HCT116 (cell line): Measurements from ENCODE around the gene ATG5. TPM values are rescaled to one million over a fixed set of nuclear protein-coding genes. Genes with fewer than 3 reads are reported as not detected.

Source experiments
- ATAC-seq: fragments of 200-7000 bp; cut with Tn5 transposase; 2 replicates; pipeline ENCODE4 v1.9.1; 2020; ENCODE audit warnings: mild to moderate bottlenecking, moderate library complexity
- BruUV-seq: library from RNA; stranded (reverse); fragments of 400-500 nt; replicated peaks from 2 replicates; lab custom pipeline; 2021; lab: Mats Ljungman, UMichigan
- CTCF ChIA-PET: fragments of 300-600 bp; sonication (Branson Sonifier 250); formaldehyde crosslinking; loops from one replicate; lab custom pipeline; 2021; ENCODE audit warnings: antibody characterized with exemption; lab: Charles Lee
- POLR2A ChIA-PET: fragments of 300-600, 350-600 bp; sonication (Branson Sonifier 250); formaldehyde crosslinking; loops from one replicate; lab custom pipeline; 2021; ENCODE audit warnings: antibody characterized with exemption; lab: Charles Lee
- RAD21 ChIA-PET, 2 experiments: fragments of 300-600 bp; sonication (Branson Sonifier 250); formaldehyde crosslinking; loops; one replicate each; lab custom pipeline; 2023; ENCODE audit warnings: low total read pairs in 2 of 2; ENCODE audit not compliant: uncharacterized antibody in 2 of 2, unreplicated experiment in 2 of 2, low non-redundant PET in 1 of 2; lab: Charles Lee
- DNase-seq: peaks from one replicate; pipeline ENCODE4 v3.0.0-alpha.2; 2010; ENCODE audit warnings: low read depth, low spot score
- H2AFZ ChIP-seq: fragments of 200-600 bp; shearing (Covaris generic), sonication (generic); 2 replicates; pipeline ENCODE4 v1.6.1; 2017; ENCODE audit warnings: low read depth, mixed run types, mixed read lengths, antibody characterized with exemption, low read length; ENCODE audit not compliant: poor library complexity, severe bottlenecking
- H3K27ac ChIP-seq: 2 replicates; pipeline ENCODE4 v1.5.1; 2012; ENCODE audit warnings: low read depth, low read length
- H3K27me3 ChIP-seq: fragments of 200-600 bp; sonication (generic); 2 replicates; pipeline ENCODE4 v1.6.1; 2016; ENCODE audit warnings: mixed run types, low read length, mixed read lengths; ENCODE audit not compliant: insufficient read depth
- H3K36me3 ChIP-seq, 2 experiments: fragments of 200-500 bp in 1 of 2; fragments of 200-600 bp in 1 of 2; sonication (Bioruptor generic) in 1 of 2; sonication (generic) in 1 of 2; 2 replicates each; pipeline versions ENCODE4 v1.5.1 to v1.6.1; 2014 to 2016; ENCODE audit warnings: low read length in 2 of 2, inconsistent platforms in 1 of 2, mixed read lengths in 1 of 2, mixed run types in 1 of 2; ENCODE audit not compliant: insufficient read depth in 2 of 2, control insufficient read depth in 1 of 2
- H3K4me1 ChIP-seq, 2 experiments: fragments of 200-600 bp in 1 of 2; sonication (generic) in 1 of 2; 2 replicates each; pipeline versions ENCODE4 v1.5.1 to v1.6.1; 2012 to 2017; ENCODE audit warnings: low read length in 2 of 2, inconsistent platforms in 1 of 2, mild to moderate bottlenecking in 1 of 2, mixed read lengths in 1 of 2, mixed run types in 1 of 2, moderate library complexity in 1 of 2; ENCODE audit not compliant: insufficient read depth in 2 of 2, control insufficient read depth in 1 of 2
- H3K4me2 ChIP-seq: fragments of 200-600 bp; sonication (generic); 2 replicates; pipeline ENCODE4 v1.6.1; 2017; ENCODE audit warnings: mixed run types, low read length, mixed read lengths
- H3K4me3 ChIP-seq, 2 experiments: fragments of 200-600 bp in 1 of 2; sonication (generic) in 1 of 2; replicated peaks in 1 of 2; 2 replicates each; pipeline ENCODE4 v1.5.1; 2011 to 2016; ENCODE audit warnings: low read length in 2 of 2, control low read depth in 1 of 2, low read depth in 1 of 2, mild to moderate bottlenecking in 1 of 2, mixed read lengths in 1 of 2, mixed run types in 1 of 2
- H3K79me2 ChIP-seq: fragments of 200-600 bp; sonication (generic); 2 replicates; pipeline ENCODE4 v1.6.1; 2017; ENCODE audit warnings: mild to moderate bottlenecking, mixed run types, low read length, moderate library complexity, mixed read lengths; ENCODE audit not compliant: insufficient read depth
- H3K9ac ChIP-seq: fragments of 200-600 bp; sonication (generic); 2 replicates; pipeline ENCODE4 v1.6.1; 2016; ENCODE audit warnings: low read length, mixed read lengths
- H3K9me2 ChIP-seq: fragments of 200-600 bp; sonication (generic), shearing (Covaris generic); 2 replicates; pipeline ENCODE4 v1.6.1; 2017; ENCODE audit warnings: mixed run types, mild to moderate bottlenecking, moderate library complexity; ENCODE audit not compliant: insufficient read depth
- H3K9me3 ChIP-seq, 2 experiments: fragments of 200-500 bp in 1 of 2; fragments of 200-600 bp in 1 of 2; sonication (Bioruptor generic) in 1 of 2; sonication (generic) in 1 of 2; 2 replicates each; pipeline ENCODE4 v1.6.1; 2014 to 2017; ENCODE audit warnings: low read length in 2 of 2, mixed read lengths in 2 of 2, inconsistent platforms in 1 of 2, low read depth in 1 of 2, mild to moderate bottlenecking in 1 of 2, mixed run types in 1 of 2, moderate library complexity in 1 of 2; ENCODE audit not compliant: control insufficient read depth in 1 of 2, insufficient read depth in 1 of 2
- H4K20me1 ChIP-seq: fragments of 200-600 bp; sonication (generic), shearing (Covaris generic); 2 replicates; pipeline ENCODE4 v1.6.1; 2017; ENCODE audit warnings: mixed run types, mild to moderate bottlenecking, moderate library complexity; ENCODE audit not compliant: insufficient read depth
- CBX3 ChIP-seq: IDR thresholded peaks from 2 replicates; pipeline ENCODE4 v1.6.1; 2012; ENCODE audit warnings: low read depth
- EGR1 ChIP-seq: IDR thresholded peaks from 2 replicates; pipeline ENCODE4 v1.6.1; 2012; ENCODE audit warnings: low read depth
- EZH2 ChIP-seq: fragments of 200-600 bp; sonication (generic); IDR thresholded peaks from 2 replicates; pipeline ENCODE4 v1.6.1; 2017; ENCODE audit warnings: antibody characterized with exemption, mixed run types
- EZH2phosphoT487 ChIP-seq: fragments of 200-600 bp; IDR thresholded peaks from 2 replicates; pipeline ENCODE4 v1.6.1; 2018; ENCODE audit warnings: antibody characterized with exemption, borderline replicate concordance
- FOSL1 ChIP-seq: IDR thresholded peaks from 2 replicates; pipeline ENCODE4 v1.6.1; 2012; ENCODE audit warnings: low read depth
- POLR2A ChIP-seq: IDR thresholded peaks from 2 replicates; pipeline ENCODE4 v1.7.0; 2011; ENCODE audit warnings: borderline replicate concordance; ENCODE audit not compliant: insufficient read depth, insufficient read length; ENCODE audit errors: extremely low read depth
- POLR2AphosphoS5 ChIP-seq: IDR thresholded peaks from 2 replicates; pipeline ENCODE4 v1.6.1; 2011; ENCODE audit warnings: mild to moderate bottlenecking, low read depth, low read length, moderate library complexity
- SIN3A ChIP-seq: IDR thresholded peaks from 2 replicates; pipeline ENCODE4 v1.6.1; 2012; ENCODE audit warnings: low read depth
- YY1 ChIP-seq: IDR thresholded peaks from 2 replicates; pipeline ENCODE4 v1.6.1; 2011; ENCODE audit warnings: low read length, low read depth, moderate library complexity, mild to moderate bottlenecking; ENCODE audit not compliant: insufficient replicate concordance; ENCODE audit errors: extremely low read depth
- ZBTB33 ChIP-seq: IDR thresholded peaks from 2 replicates; pipeline ENCODE4 v1.6.1; 2011; ENCODE audit warnings: mild to moderate bottlenecking, low read length, moderate library complexity; ENCODE audit not compliant: insufficient replicate concordance; ENCODE audit errors: extremely low read depth
- ZFX ChIP-seq: fragments of 450-650 bp; IDR thresholded peaks from 2 replicates; pipeline ENCODE4 v1.6.1; 2017
- intact Hi-C: fragments of 100-400 bp; cut with micrococcal nuclease; formaldehyde crosslinking; loops from 2 replicates; pipeline ENCODE4 v1.10.0; 2022
- total RNA-seq: library from RNA; stranded (reverse); gene quantifications from one replicate; pipeline ENCODE4 v1.2.1, GENCODE V29; 2021; ENCODE audit not compliant: unreplicated experiment
- TF ChIP-seq, protein P1 (sequence below), 3 experiments: fragments of 200-600 bp in 1 of 3; sonication (generic) in 1 of 3; IDR thresholded peaks in 2 of 3; conservative IDR thresholded peaks in 1 of 3; 2 replicates each; pipeline ENCODE4 v1.5.1; 2012 to 2017; ENCODE audit warnings: low read depth in 2 of 3, low read length in 2 of 3, antibody characterized with exemption in 1 of 3, borderline replicate concordance in 1 of 3, control low read depth in 1 of 3, mild to moderate bottlenecking in 1 of 3, mixed read lengths in 1 of 3, mixed run types in 1 of 3, moderate library complexity in 1 of 3; ENCODE audit not compliant: insufficient read depth in 1 of 3

ATG5 gene
- total RNA-seq, 1 experiment from 2014 or later, result 39.6 TPM

DNA sequence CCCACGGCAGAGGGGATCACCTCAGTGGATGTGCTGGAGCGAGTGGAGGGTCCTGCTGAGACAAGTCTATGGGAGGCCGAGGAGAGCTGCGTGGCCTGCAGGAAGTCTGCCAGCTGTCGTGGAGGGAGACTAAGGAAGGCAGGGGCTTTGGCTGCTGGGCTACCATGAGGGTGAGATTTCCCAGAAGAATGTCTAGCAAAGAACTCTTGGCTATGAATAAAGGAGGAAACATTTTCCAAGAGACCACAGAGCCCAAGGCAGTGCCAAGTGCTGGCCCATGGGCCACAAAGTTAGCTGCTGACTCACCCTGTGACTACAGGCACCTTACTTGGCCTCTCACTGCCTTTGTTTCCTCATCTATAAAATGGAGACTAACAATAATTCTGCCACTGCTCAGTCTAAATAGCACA lies 166.0 kb downstream of the ATG5 start (continued):
- TF ChIP-seq, protein P1, sequence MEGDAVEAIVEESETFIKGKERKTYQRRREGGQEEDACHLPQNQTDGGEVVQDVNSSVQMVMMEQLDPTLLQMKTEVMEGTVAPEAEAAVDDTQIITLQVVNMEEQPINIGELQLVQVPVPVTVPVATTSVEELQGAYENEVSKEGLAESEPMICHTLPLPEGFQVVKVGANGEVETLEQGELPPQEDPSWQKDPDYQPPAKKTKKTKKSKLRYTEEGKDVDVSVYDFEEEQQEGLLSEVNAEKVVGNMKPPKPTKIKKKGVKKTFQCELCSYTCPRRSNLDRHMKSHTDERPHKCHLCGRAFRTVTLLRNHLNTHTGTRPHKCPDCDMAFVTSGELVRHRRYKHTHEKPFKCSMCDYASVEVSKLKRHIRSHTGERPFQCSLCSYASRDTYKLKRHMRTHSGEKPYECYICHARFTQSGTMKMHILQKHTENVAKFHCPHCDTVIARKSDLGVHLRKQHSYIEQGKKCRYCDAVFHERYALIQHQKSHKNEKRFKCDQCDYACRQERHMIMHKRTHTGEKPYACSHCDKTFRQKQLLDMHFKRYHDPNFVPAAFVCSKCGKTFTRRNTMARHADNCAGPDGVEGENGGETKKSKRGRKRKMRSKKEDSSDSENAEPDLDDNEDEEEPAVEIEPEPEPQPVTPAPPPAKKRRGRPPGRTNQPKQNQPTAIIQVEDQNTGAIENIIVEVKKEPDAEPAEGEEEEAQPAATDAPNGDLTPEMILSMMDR (IDR thresholded peaks at IDR 0.05 in 2 of 3, conservative IDR thresholded peaks at IDR 0.05 in 1 of 3; ENCODE audit: borderline replicate concordance in 1 of 3, insufficient read depth in 1 of 3, low read depth in 2 of 3, low read length in 2 of 3), result no peak

DNA sequence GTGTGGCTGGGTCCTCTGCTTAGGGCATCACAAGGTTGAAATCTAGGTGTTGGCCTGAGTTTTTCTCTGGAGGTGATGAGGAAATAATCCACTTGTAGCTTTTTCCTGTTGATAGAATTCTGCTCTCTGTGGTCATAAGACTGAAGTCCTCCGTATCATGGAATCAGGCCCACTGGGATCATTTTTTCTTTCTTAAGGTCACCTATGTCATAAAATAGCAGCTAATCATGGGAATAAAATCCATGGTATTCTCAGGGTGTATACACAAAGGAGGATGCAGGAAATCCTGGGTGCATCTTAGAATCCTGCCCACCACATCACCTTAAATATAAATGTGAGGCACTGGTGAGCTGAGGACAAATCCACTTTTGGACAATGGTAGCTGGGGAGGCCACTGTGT lies 166.7 kb downstream of the ATG5 start:
- Histone ChIP-seq H3K79me2 (no peaks in the 10 kb centered on the region), H3K4me1 (peaks cover 0 to 17% of the 10 kb centered on the region in 2 experiments; a peak in 2 of 4 replicates), H4K20me1 (no peaks in the 10 kb centered on the region), H3K36me3 (no peaks in the 10 kb centered on the region), H3K4me2 (0 out of 2 replicates have a peak overlapping the region, but pooled peaks have one; percentile 49), H3K9me3 (no peaks in the 10 kb centered on the region), H3K27ac (no peak overlapping the region), H3K9me2 (no peaks in the 10 kb centered on the region), H2AFZ (no peak overlapping the region), H3K4me3 (no peak overlapping the region), H3K27me3 (no peaks in the 10 kb centered on the region), H3K9ac (no peak overlapping the region)
- ChIA-PET CTCF (interaction anchor here (1.3 kb wide), 1 partner anchor 65 kb away, joined by 3 read pairs; no protein-coding TSS in a partner anchor), RAD21 (no interaction called here), POLR2A (no interaction called here)
- no TSS peak for BruUV-seq
- ATAC-seq (no peak), DNase-seq (no peak)
- TF ChIP-seq EGR1 (no peak), EZH2 (no peak), FOSL1 (no peak), ZFX (no peak), EZH2phosphoT487 (no peak), YY1 (no peak), SIN3A (no peak), POLR2A (no peak), CBX3 (no peak), ZBTB33 (no peak), POLR2AphosphoS5 (no peak)
- TF ChIP-seq, protein P1 (IDR thresholded peaks at IDR 0.05 in 2 of 3, conservative IDR thresholded peaks at IDR 0.05 in 1 of 3; ENCODE audit: borderline replicate concordance in 1 of 3, insufficient read depth in 1 of 3, low read depth in 2 of 3, low read length in 2 of 3), result no peak
- intact Hi-C loops, result no loop called here
